ENCODE measurements around the gene FAS. TPM values are rescaled to one million over a fixed set of nuclear protein-coding genes. Genes with fewer than 3 reads are reported as not detected.

FAS gene
- total RNA-seq, 4 donors from 2014 or later = 17.8 to 60.2 (median 42.6) TPM

- TF ChIP-seq POLR2A (IDR thresholded peaks at IDR 0.05) = no peak
- no peak for TF ChIP-seq CTCF (IDR thresholded peaks at IDR 0.05)
- TF ChIP-seq POLR2AphosphoS5 (IDR thresholded peaks at IDR 0.05) = no peak
- no peak for TF ChIP-seq EP300 (IDR thresholded peaks at IDR 0.05)
- H3K36me3 ChIP-seq = no peaks in the 10 kb centered on the region
- H3K4me1 ChIP-seq = peaks cover 14% of the 10 kb centered on the region
- H3K9me3 ChIP-seq = no peaks in the 10 kb centered on the region
- H3K27ac ChIP-seq = no peak overlapping the region
- H3K4me3 ChIP-seq = no peak overlapping the region
- H3K27me3 ChIP-seq = no peaks in the 10 kb centered on the region
- no peak for DNase-seq (ENCODE audit: low spot score in 2 of 2)
Observed at GRCh38 chr10:88987243-88987725, 3.3 kb upstream of the FAS start.

DNA sequence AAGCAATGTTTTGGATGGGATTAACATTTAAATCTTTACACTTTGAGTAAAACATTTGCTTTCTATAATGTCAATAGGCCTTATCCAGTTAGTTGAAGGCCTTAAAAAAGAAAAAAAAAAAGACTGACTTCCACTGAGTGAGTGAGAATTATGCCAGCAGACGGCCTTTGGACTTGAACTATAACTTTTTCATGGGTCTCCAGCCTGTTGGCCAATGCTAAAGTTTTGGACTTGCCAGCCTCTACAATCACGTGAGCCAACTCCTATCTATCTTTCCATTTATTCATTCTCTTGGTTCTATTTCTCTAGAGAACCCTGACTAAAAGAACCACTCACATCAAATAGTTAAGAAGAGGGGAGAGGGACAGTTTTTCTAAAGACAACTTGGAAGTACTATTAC lies 2.8 kb upstream of the FAS start:
- no peaks in the 10 kb centered on the region for H3K27me3 ChIP-seq
- no peak for DNase-seq (ENCODE audit: low spot score in 2 of 2)
- no peaks in the 10 kb centered on the region for H3K36me3 ChIP-seq
- TF ChIP-seq POLR2AphosphoS5 (IDR thresholded peaks at IDR 0.05) (no peak), EP300 (IDR thresholded peaks at IDR 0.05) (no peak), POLR2A (IDR thresholded peaks at IDR 0.05) (no peak), CTCF (IDR thresholded peaks at IDR 0.05) (no peak)
- 44% methylated on average over 2 of the region's 2 CpGs for WGBS
- H3K27ac ChIP-seq = no peak overlapping the region
- peaks cover 18% of the 10 kb centered on the region for H3K4me1 ChIP-seq
- H3K9me3 ChIP-seq = no peaks in the 10 kb centered on the region
- no peak overlapping the region for H3K4me3 ChIP-seq

GRCh38 chr10:88989423-88989822 lies 1.2 kb upstream of the FAS start:
- Histone ChIP-seq H3K4me3 (peak overlapping the region; percentile 88), H3K36me3 (no peaks in the 10 kb centered on the region), H3K27ac (peak overlapping the region; percentile 97), H3K9me3 (no peaks in the 10 kb centered on the region), H3K4me1 (peaks cover 34% of the 10 kb centered on the region), H3K27me3 (no peaks in the 10 kb centered on the region)
- TF ChIP-seq POLR2AphosphoS5 (IDR thresholded peaks at IDR 0.05) = no peak
- no peak for TF ChIP-seq POLR2A (IDR thresholded peaks at IDR 0.05)
- no peak for TF ChIP-seq CTCF (IDR thresholded peaks at IDR 0.05)
- TF ChIP-seq EP300 (IDR thresholded peaks at IDR 0.05) = no peak
- 62% methylated on average over 2 of the region's 2 CpGs for WGBS
- no peak for DNase-seq (ENCODE audit: low spot score in 2 of 2)

- TF ChIP-seq POLR2A (IDR thresholded peaks at IDR 0.05) (peak in 1 of 2 donors; percentile 23), CTCF (IDR thresholded peaks at IDR 0.05) (no peak), EP300 (IDR thresholded peaks at IDR 0.05) (no peak), POLR2AphosphoS5 (IDR thresholded peaks at IDR 0.05) (peak in 1 of 3 donors; percentile 28)
- H3K36me3 ChIP-seq = no peaks in the 10 kb centered on the region
- WGBS = 10% methylated on average over 8 of the region's 8 CpGs
- H3K27me3 ChIP-seq = no peaks in the 10 kb centered on the region
- H3K4me3 ChIP-seq = peak overlapping the region; percentile 88
- peak overlapping the region; percentile 97 for H3K27ac ChIP-seq
- no peak for DNase-seq (ENCODE audit: low spot score in 2 of 2)
- H3K4me1 ChIP-seq = peaks cover 38% of the 10 kb centered on the region
- no peaks in the 10 kb centered on the region for H3K9me3 ChIP-seq
Observed at GRCh38 chr10:88989824-88990383, 694 bp upstream of the FAS start.

DNA sequence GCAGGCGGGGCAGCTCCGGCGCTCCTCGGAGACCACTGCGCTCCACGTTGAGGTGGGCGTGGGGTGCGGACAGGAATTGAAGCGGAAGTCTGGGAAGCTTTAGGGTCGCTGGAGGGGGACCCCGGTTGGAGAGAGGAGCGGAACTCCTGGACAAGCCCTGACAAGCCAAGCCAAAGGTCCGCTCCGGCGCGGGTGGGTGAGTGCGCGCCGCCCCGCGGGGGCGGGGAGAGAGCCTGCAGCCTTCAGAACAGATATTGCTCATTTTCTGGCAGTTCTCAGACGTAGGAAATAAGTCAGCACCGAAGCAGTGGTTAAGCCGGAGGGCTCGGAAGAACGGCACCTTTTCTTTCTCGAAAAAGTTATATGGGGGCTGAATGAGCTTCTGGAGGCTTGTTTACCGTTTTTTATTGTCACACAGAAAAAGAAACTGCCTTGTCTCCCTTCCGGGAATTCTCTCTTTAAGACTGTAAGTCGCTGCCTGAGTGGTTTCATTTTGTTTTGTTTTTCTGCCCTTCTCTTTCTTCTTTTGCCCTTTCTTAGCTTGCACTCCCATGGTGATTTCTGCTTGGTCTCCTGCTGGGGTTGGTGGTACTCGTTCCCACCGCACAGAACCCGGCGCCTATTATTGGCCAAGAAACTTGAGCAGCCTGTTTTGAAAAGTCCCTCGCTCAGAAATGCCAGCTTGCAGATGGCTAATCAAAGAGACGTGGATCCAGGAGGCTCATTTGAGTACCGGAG lies 732 bp downstream of the FAS start:
- Histone ChIP-seq H3K4me3 (peak overlapping the region; percentile 88), H3K27me3 (no peaks in the 10 kb centered on the region), H3K27ac (peak overlapping the region; percentile 97), H3K4me1 (peaks cover 52% of the 10 kb centered on the region), H3K9me3 (no peaks in the 10 kb centered on the region), H3K36me3 (no peaks in the 10 kb centered on the region)
- TF ChIP-seq POLR2AphosphoS5 (IDR thresholded peaks at IDR 0.05) (peak in 2 of 3 donors; percentile 15 to 45), EP300 (IDR thresholded peaks at IDR 0.05) (no peak), CTCF (IDR thresholded peaks at IDR 0.05) (no peak), POLR2A (IDR thresholded peaks at IDR 0.05) (peak in 1 of 2 donors; percentile 48)
- WGBS = under 1% methylated on average over 18 of the region's 38 CpGs
- DNase-seq (ENCODE audit: low spot score in 2 of 2) = peak; percentile 81 to 87

All from suprapubic skin (tissue), 4 donors.